ENCODE results near the gene GLB1L3. TPM values are rescaled to one million over a fixed set of nuclear protein-coding genes. Genes with fewer than 3 reads are reported as not detected.

The GLB1L3 gene
- total RNA-seq, 2 donors from 2014 or later, result 2.3 to 7.1 TPM

DNA sequence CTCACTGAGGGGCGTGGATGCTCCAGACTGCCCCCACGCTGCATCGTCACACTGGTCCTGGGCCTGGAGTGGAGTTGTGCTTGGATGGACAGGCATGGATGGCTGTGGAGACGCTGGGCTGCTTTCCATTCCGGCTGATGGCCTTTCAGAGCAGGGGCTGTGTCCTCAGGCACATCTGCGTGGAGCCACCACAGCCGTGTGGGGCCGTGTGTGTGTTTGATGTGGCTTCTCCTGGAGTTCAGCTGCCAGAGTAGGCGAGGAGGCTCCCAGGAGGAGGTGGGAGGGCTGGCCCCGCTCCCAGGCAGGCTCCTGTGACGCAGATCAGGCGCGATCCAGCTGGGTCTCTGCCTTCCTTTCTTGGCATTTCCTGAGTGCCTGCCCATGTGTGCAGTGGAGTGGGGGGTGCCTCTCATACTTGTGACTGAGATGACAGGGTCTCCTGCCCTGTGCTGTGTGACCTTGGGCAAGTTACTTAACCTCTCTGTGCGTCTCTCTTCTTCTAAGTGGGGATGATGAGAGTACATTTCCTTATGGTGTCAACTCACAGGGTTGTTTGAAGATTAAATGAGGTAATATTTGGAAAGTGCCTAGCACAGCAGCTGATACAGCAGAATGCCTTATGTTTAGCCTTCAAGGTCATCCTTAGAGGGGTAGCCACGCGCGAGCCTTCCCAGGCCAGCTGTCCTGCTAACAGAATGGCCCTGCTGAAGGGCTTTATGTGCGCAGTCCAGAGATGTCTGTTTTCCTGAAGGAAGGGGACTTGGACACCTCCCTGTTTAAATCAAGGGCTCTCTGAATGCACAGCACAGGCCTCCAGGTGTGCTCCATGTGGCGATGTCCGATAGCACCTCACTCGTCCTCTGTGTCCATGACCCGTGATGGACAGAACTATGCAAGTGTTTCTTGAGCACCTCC, 89.1 kb downstream of the GLB1L3 start:
- no peak overlapping the region for H3K27ac ChIP-seq (ENCODE audit: low read depth, low read length)
- Mint-ChIP-seq H3K27me3 (ENCODE audit: insufficient read depth) (no peaks in the 10 kb centered on the region), H3K36me3 (ENCODE audit: low read depth) (peaks cover 2% of the 10 kb centered on the region), H3K9me3 (no peaks in the 10 kb centered on the region), H3K4me1 (no peaks in the 10 kb centered on the region), H3K4me3 (no peak overlapping the region), H3K27ac (no peak overlapping the region)
- 85 to 97% methylated on average over 15 to 22 of the region's 22 CpGs for WGBS, 2 experiments (ENCODE audit: insufficient coverage in 1 of 2, insufficient read length in 1 of 2)
- no peaks in the 10 kb centered on the region for H3K4me1 ChIP-seq (ENCODE audit: control insufficient read depth, insufficient read depth, low read length)
- TF ChIP-seq, protein P1, sequence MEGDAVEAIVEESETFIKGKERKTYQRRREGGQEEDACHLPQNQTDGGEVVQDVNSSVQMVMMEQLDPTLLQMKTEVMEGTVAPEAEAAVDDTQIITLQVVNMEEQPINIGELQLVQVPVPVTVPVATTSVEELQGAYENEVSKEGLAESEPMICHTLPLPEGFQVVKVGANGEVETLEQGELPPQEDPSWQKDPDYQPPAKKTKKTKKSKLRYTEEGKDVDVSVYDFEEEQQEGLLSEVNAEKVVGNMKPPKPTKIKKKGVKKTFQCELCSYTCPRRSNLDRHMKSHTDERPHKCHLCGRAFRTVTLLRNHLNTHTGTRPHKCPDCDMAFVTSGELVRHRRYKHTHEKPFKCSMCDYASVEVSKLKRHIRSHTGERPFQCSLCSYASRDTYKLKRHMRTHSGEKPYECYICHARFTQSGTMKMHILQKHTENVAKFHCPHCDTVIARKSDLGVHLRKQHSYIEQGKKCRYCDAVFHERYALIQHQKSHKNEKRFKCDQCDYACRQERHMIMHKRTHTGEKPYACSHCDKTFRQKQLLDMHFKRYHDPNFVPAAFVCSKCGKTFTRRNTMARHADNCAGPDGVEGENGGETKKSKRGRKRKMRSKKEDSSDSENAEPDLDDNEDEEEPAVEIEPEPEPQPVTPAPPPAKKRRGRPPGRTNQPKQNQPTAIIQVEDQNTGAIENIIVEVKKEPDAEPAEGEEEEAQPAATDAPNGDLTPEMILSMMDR (conservative IDR thresholded peaks at IDR 0.05), result no peak
- no peaks in the 10 kb centered on the region for H3K9me3 ChIP-seq (ENCODE audit: control insufficient read depth, low read length)
- DNase-seq, result no peak
- no peaks in the 10 kb centered on the region for H3K27me3 ChIP-seq (ENCODE audit: control insufficient read depth, insufficient read depth, low read length, poor library complexity, severe bottlenecking)
- H3K9ac ChIP-seq (ENCODE audit: extremely low read depth, low read length, poor library complexity, severe bottlenecking), result no peak overlapping the region
- H3K36me3 ChIP-seq (ENCODE audit: control insufficient read depth, insufficient read depth, low read length), result no peaks in the 10 kb centered on the region
- no peak overlapping the region for H3K4me3 ChIP-seq (ENCODE audit: low read length)

DNA sequence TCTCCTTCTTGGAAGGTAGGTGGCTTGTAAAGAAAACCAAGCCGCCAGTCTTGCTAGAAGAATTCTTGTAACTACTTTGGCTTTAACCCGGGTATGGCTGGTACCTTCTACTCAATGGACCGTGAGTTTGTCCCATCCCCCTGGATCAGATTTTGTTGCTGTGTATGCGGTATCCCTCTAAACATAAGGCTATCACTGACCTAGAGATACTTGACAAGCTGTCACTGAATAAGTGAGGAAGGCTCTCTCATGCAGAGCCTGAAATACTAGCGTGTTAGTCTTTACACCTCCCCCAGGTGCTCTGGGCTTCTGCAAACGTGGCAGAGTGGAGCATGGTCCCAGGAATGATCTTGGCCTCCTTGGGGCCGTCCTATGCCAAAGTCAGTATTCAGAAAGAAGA, 90.1 kb downstream of the GLB1L3 start:
- Histone ChIP-seq H3K36me3 (ENCODE audit: control insufficient read depth, insufficient read depth, low read length) (no peaks in the 10 kb centered on the region), H3K9ac (ENCODE audit: extremely low read depth, low read length, poor library complexity, severe bottlenecking) (no peak overlapping the region), H3K9me3 (ENCODE audit: control insufficient read depth, low read length) (no peaks in the 10 kb centered on the region), H3K4me3 (ENCODE audit: low read length) (no peak overlapping the region), H3K27me3 (ENCODE audit: control insufficient read depth, insufficient read depth, low read length, poor library complexity, severe bottlenecking) (no peaks in the 10 kb centered on the region), H3K4me1 (ENCODE audit: control insufficient read depth, insufficient read depth, low read length) (no peaks in the 10 kb centered on the region), H3K27ac (ENCODE audit: low read depth, low read length) (no peak overlapping the region)
- no peak for DNase-seq
- Mint-ChIP-seq H3K36me3 (ENCODE audit: low read depth) (peaks cover 2% of the 10 kb centered on the region), H3K27ac (no peak overlapping the region), H3K27me3 (ENCODE audit: insufficient read depth) (no peaks in the 10 kb centered on the region), H3K9me3 (no peaks in the 10 kb centered on the region), H3K4me1 (no peaks in the 10 kb centered on the region), H3K4me3 (no peak overlapping the region)
- 78 to 89% methylated on average over 5 to 7 of the region's 7 CpGs for WGBS, 2 experiments (ENCODE audit: insufficient coverage in 1 of 2, insufficient read length in 1 of 2)
- TF ChIP-seq, protein P1 (conservative IDR thresholded peaks at IDR 0.05), result no peak

DNA sequence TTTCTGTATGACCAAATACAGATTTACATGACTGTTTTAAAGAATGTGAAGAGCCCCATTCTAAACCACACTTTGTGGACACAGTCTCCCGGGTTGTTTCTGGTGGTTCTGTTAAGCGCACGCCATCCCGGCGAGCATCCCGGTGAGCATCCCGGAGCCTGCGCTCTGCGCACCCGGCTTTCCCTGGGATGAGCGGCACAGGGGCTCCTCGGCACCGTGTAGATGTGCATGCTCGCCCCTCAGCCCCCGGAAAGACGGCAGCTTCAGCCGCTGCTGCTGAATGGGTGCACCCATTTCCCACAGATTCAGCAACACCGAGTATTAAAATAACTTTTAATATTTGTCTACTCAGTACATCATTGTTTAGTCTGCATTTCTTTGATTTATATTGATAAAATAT, 91.6 kb downstream of the GLB1L3 start:
- Histone ChIP-seq H3K4me3 (ENCODE audit: low read length) (no peak overlapping the region), H3K4me1 (ENCODE audit: control insufficient read depth, insufficient read depth, low read length) (no peaks in the 10 kb centered on the region), H3K9ac (ENCODE audit: extremely low read depth, low read length, poor library complexity, severe bottlenecking) (no peak overlapping the region), H3K27me3 (ENCODE audit: control insufficient read depth, insufficient read depth, low read length, poor library complexity, severe bottlenecking) (no peaks in the 10 kb centered on the region), H3K27ac (ENCODE audit: low read depth, low read length) (no peak overlapping the region), H3K36me3 (ENCODE audit: control insufficient read depth, insufficient read depth, low read length) (no peaks in the 10 kb centered on the region), H3K9me3 (ENCODE audit: control insufficient read depth, low read length) (no peaks in the 10 kb centered on the region)
- no peak overlapping the region for H3K27ac Mint-ChIP-seq
- WGBS, 2 experiments (ENCODE audit: insufficient coverage in 1 of 2, insufficient read length in 1 of 2), result 89 to 90% methylated on average over 17 to 18 of the region's 18 CpGs
- no peaks in the 10 kb centered on the region for H3K9me3 Mint-ChIP-seq
- no peaks in the 10 kb centered on the region for H3K27me3 Mint-ChIP-seq (ENCODE audit: insufficient read depth)
- no peak overlapping the region for H3K4me3 Mint-ChIP-seq
- no peak for DNase-seq
- no peaks in the 10 kb centered on the region for H3K4me1 Mint-ChIP-seq
- TF ChIP-seq, protein P1 (conservative IDR thresholded peaks at IDR 0.05), result no peak
- H3K36me3 Mint-ChIP-seq (ENCODE audit: low read depth), result peaks cover 2% of the 10 kb centered on the region

Other genes with a start within 250 kb of the GLB1L3 start
- gene JAM3, start 207.3 kb upstream of the GLB1L3 start, total RNA-seq, result 10 to 100 TPM; 35.8 to 41.8 TPM
- gene NCAPD3, start 52.4 kb upstream of the GLB1L3 start, total RNA-seq, result 10 to 100 TPM; 42.6 to 45.5 TPM
- gene VPS26B, start 51.7 kb upstream of the GLB1L3 start, total RNA-seq, result 10 to 100 TPM; 32.5 to 33.6 TPM
- gene THYN1, start 23.0 kb upstream of the GLB1L3 start, total RNA-seq, result 10 to 100 TPM; 61.3 to 81.6 TPM
- gene ACAD8, start 22.8 kb upstream of the GLB1L3 start, total RNA-seq, result 10 to 100 TPM; 35.3 to 37.2 TPM
- gene GLB1L2, start 55.6 kb downstream of the GLB1L3 start, total RNA-seq, result 10 to 100 TPM in 1 of 2 donors, 1 to 10 TPM in 1; 9.9 to 12.5 TPM
- gene B3GAT1, start 135.9 kb downstream of the GLB1L3 start, total RNA-seq, result 10 to 100 TPM; 20.6 to 29.5 TPM

Data from endodermal cell (in vitro differentiated cells).